GM18511 (cell line): Measurements from ENCODE around the gene UNC5A.

Experiments used
- ATAC-seq: cut with Tn5 transposase; IDR thresholded peaks from one replicate; pipeline ENCODE4 v1.9.1; 2021; ENCODE audit warnings: mild to moderate bottlenecking, moderate library complexity; ENCODE audit not compliant: unreplicated experiment

The UNC5A gene

DNA sequence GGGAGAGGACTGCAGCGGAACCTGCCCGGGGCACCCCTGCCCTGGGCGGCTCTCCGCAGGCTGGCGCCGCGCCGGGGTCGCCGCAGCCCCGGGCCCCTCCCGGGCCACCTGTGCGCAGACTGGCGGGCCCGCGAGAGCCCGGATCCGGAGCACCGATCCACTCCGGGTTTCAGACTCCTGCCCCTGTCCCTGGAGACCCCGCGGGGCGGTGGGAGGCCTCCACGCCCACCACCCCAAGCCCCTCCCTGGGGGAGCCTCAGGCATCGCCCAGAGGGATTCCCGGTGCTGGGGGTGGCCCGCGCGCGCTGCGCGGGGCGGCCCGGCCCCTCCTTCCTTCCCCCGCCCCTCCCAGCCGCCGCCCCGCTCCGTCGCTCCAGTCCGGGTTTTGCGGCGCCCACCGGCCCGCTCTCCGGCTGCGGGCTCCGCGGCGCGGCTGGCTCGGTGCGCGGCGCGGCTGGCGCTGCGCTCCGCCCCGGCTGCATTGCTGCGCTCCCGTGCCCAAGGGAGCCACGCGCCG, at the start of gene UNC5A:
UNC5A (plus strand) TSS at position 479 of the 517 bp plus-strand sequence. CDS start 192 bp downstream, outside the sequence.
- no peak for ATAC-seq

DNA sequence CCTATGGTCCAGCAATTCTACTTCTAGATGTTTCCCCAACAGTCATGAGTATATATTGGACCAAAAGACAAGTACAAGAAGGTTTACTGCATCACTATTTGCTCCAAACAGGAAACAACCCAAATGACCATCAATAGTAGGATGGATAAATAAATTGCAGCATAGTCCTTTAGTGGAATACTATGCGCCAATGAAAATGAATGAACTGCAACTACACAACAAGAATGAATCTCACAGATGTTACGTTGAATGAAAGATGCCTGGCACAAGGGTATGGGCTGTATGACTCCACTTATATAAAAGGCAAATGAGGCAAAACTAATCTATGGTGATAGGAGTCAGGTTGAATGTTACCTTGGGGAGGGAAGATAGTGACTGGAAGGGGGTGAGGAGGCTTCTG, 48.6 kb upstream of the UNC5A start:
- ATAC-seq: no peak

DNA sequence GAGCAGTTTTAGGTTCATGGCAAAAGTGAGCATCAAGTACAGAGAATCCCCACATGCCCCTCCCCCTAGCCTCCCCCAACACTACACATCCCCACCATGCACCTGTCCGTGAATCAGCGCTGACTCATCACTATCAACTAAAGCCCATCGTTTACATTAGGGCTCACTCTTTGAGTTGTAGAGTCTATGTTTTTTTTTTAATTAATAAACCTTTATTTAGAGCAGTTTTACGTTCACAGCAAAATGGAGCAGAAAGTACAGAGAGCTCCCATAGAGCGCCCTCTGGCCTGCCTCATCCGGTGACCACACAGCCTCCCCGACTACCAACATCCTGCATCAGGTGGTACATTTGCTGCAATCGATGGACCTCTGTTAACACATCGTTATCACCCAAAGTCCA, 47.9 kb upstream of the UNC5A start:
- ATAC-seq: no peak

DNA sequence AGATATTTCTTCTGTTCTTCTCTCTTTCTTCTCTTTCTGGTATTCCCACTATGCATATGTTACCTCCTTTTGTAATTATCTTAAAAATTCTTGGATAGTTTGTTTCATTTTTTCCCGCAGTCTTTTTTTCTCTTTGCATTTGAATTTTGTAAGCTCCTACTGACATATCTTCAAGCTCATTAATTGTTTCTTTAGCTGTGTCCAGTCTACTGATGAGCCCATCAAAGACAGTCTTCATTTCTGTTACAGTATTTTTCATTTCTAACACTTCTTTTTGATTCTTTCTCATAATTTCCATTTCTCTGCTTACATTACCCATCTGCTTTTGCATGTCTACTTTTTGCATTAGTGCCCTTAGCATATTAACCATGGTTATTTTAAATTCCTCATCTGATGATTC, 44.7 kb upstream of the UNC5A start:
- ATAC-seq: no peak

GRCh38 chr5:176768174-176768970, 42.0 kb upstream of the UNC5A start:
- no peak for ATAC-seq

GRCh38 chr5:176769911-176770310, 40.4 kb upstream of the UNC5A start:
- ATAC-seq: no peak

DNA sequence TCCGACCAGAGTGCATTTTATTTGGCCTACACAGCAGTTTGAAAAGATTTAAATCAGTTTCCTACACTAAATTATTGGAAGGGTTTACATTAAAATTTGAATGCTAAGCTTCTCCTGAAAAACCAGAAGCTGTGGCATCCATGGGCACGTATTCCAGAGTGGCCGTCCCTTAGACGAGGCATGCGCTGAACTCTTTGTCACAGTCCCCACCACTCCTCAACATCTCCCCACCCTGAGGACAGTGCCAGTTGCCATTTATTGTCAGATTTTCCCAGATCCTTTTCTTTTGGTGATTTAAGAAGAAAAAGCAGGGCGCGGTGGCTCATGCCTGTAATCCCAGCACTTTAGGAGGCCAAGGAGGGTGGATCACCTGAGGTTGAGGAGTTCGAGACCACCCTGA, 39.9 kb upstream of the UNC5A start:
- no peak for ATAC-seq

DNA sequence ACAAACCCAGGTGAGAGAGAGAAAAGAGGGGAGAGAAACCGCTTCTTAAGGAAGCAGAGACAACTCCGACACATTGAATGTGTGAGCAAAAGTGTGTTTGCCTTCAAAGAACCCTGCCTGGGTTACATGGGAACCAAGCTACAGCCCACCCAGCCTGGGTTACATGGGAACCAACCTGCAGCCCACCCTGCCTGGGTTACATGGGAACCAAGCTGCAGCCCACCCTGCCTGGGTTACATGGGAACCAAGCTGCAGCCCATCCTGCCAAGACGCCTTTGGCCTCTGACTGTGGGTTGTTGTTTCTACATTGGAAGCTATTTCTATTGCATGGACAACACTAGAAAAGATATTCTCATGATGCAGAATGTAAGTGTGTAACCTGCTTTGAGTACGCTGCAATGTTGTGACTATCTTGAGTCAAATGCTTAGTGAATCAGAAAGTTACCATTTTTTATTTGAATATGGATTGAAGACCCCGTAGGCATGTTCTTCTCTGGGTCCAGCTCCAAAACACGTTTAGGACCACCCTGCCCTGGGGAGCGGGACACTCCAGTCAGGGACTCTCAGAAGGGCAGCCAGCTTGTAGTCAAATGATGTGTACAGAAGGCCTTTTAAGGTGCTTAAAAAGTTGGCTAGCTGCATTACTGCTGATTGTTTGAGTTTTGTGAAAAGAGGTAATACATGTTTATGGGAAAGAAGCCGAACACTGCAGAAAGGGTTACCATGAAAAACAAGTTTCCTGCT, 39.1 kb upstream of the UNC5A start:
- ATAC-seq: no peak

- no peak for ATAC-seq
Observed at GRCh38 chr5:176772271-176773210, 37.8 kb upstream of the UNC5A start.

DNA sequence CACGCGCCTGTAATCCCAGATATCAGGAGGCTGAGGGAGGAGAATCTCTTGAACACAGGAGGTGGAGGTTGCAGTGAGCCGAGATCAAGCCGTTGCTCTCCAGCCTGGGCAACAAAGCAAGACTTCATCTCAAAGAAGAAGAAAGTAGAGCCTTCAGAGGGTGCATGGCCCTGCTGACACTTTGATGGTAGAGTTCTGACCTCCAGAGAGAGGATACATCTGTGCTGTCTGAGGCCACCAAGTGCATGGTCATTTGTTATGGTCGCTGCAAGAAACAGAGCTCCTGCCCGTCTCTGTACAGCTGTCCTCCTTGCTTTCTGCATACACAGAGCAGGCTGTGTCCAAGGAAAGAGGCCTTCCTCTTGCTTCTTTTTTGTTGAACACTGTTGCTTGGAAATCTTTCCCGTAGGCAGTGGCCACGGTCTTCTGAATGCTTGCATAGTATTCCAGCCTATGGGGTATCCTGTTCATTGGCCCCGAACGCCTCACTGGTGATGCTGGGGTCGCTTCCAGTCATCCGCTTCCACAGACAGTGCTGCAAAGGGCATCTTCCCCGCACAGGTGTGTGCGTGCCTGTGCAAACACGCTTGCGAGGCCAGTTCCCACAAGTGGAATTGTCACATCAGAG, 36.8 kb upstream of the UNC5A start:
- no peak for ATAC-seq

DNA sequence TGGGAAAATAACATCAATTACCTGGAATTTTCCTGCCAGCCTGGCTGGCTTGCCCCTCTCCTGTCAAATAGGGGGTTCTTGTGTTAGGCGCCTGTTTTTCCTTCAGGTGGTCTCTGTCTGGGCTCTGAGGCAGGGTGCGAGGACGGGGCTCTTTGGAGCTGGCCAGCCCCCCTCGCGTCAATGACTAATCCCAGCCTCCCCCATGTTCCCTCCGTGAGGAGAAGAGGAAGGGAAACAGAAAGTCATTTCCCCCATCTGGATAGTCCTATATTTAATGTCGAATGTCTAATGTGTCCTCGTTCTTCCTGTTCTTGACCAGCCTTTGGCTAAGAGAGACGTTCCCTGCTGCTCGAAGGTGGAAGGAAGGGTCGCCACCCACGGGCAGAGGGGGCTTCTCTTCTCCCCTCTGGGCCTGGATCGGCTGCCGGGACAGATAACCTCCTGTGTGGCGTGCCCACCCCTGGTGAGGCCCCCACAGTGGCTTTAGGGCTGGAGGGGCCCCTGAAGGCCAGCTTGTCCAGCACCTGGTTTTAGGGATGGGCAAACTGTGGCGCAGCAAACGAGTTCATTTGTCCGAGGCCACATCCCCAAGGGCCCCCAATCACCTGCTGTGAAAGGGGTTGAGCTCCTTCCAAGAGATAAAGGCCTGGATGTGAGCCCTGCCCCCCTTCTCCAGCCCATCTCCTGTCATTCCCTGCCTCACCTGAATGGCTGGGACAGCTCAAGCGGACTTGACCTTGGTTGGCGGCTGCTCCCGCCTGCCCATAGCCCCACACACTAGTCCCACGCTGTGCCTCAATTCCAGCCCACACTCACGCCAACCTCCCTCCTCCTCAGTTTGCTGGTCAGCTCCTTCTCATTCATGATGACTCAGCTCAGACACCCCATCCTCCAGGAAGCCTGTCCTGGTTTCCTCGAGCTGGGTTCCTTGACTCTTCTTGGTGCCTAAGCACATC, 35.9 kb upstream of the UNC5A start:
- no peak for ATAC-seq

- ATAC-seq: no peak
Observed at GRCh38 chr5:176775409-176775808, 35.0 kb upstream of the UNC5A start.

GRCh38 chr5:176776141-176776865, 34.1 kb upstream of the UNC5A start:
- ATAC-seq: no peak

GRCh38 chr5:176776916-176777315, 33.4 kb upstream of the UNC5A start:
- ATAC-seq: no peak

GRCh38 chr5:176778921-176779465, 31.4 kb upstream of the UNC5A start:
- ATAC-seq: no peak

DNA sequence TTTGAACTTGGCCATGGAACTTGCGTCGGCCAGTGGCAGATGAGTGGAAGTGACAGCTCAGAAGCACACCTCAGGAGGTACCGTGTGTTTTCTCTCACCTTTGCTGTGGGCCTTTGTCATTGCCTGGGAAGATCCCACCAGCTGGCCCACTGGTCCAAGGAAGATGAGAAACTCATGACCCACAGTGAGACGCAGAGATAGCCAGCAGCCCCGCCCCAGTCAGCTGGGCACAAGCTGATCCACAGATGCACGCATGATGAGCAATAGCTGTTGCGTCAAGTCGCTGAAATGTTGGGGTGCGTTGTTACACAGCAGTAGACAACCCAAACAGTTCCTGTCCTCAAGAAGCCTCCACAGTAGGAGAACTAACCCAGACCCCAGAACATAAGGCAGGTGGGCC, 30.8 kb upstream of the UNC5A start:
- ATAC-seq: no peak

DNA sequence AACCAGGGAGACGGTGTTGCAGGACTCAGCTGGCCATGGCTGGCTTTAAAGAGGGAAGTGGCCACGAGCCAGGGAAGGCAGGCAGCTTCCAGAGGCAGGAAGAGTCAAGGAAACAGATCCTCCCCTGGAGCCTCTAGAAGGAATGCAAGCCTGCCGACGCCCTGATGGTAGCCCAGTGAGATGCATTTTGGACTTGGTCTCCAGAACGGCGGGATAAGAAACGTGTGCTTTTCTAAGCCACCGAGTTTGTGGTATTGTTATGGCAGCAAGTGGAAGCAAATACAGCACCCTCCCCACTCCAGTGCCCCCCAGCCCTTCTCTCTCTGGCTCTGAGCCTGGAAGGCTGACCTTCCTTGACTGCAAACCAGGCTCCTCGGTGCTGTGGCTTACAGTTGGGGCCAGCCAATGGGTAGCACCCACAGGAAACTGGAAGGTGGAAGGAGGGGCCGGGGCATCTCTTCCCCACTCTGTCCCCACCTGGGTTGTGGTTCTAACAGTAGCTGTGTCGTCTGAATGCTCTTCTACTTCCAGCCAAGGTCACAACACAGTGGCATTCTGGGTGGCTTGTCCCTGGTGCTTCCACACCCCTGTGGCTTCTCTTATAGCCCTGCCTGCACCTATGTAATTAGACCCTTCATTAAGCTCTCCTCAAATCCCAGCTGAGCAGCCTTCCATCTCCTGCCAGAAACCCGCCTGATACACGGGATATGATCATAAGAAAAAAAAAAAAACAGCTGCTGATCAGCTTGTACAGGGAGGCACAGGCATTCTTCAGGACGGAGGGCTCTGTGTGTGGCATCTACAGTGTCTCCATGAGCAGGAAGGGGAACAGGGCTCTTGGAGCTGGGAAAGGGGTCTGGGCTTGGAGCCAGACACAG, 29.9 kb upstream of the UNC5A start:
- no peak for ATAC-seq

- no peak for ATAC-seq
Observed at GRCh38 chr5:176781054-176781375, 29.3 kb upstream of the UNC5A start.
